ENCODE results near the gene DNASE1L1.

Gene DNASE1L1

GRCh38 chrX:154365997-154366665, 42.9 kb downstream of the DNASE1L1 start:
- no peak for DNase-seq

- no peak for DNase-seq
Observed at GRCh38 chrX:154365052-154365600, 43.9 kb downstream of the DNASE1L1 start.

GRCh38 chrX:154363706-154364439, 45.2 kb downstream of the DNASE1L1 start:
- no peak for DNase-seq

GRCh38 chrX:154362085-154362742, 46.8 kb downstream of the DNASE1L1 start:
- DNase-seq, result no peak

GRCh38 chrX:154360155-154360713, 48.8 kb downstream of the DNASE1L1 start:
- no peak for DNase-seq

- DNase-seq, result no peak
Observed at GRCh38 chrX:154359362-154360154, 49.5 kb downstream of the DNASE1L1 start.

- no peak for DNase-seq
Observed at GRCh38 chrX:154358829-154359228, 50.2 kb downstream of the DNASE1L1 start.

- no peak for DNase-seq
Observed at GRCh38 chrX:154358011-154358410, 51.0 kb downstream of the DNASE1L1 start.

GRCh38 chrX:154357205-154357604, 51.8 kb downstream of the DNASE1L1 start:
- no peak for DNase-seq

GRCh38 chrX:154356596-154356995, 52.5 kb downstream of the DNASE1L1 start:
- DNase-seq, result no peak

GRCh38 chrX:154355776-154356140, 53.3 kb downstream of the DNASE1L1 start:
- no peak for DNase-seq

- no peak for DNase-seq
Observed at GRCh38 chrX:154355094-154355775, 53.8 kb downstream of the DNASE1L1 start.

GRCh38 chrX:154354516-154354915, 54.5 kb downstream of the DNASE1L1 start:
- no peak for DNase-seq

GRCh38 chrX:154354013-154354412, 55.0 kb downstream of the DNASE1L1 start:
- no peak for DNase-seq

GRCh38 chrX:154353172-154353843, 55.7 kb downstream of the DNASE1L1 start:
- no peak for DNase-seq

GRCh38 chrX:154352466-154352865, 56.6 kb downstream of the DNASE1L1 start:
- DNase-seq, result no peak

- DNase-seq, result no peak
Observed at GRCh38 chrX:154352012-154352401, 57.0 kb downstream of the DNASE1L1 start.
